Gastrocnemius medialis (tissue), 4 donors: ENCODE results near the gene AKAP6. TPM values are rescaled to one million over a fixed set of nuclear protein-coding genes. Genes with fewer than 3 reads are reported as not detected.

Experiments
- ATAC-seq, 2 donors: fragments of 150-250 bp; one replicate each; pipeline ENCODE4 v1.9.1; 2016
- DNase-seq, 2 donors: peaks; one replicate each; pipeline ENCODE4 v3.0.0-alpha.2; 2019
- H3K27ac ChIP-seq, 4 donors: fragments of 200-600 bp; sonication (generic); 1 replicate in 1 of 4; 2 replicates in 3 of 4; pipeline ENCODE4 v1.5.1; 2016 to 2018; ENCODE audit warnings: mild to moderate bottlenecking in 2 of 4, moderate library complexity in 1 of 4
- H3K27me3 ChIP-seq, 3 donors: fragments of 200-600 bp; sonication (generic) in 2 of 3; 1 replicate in 1 of 3; 2 replicates in 2 of 3; pipeline versions ENCODE4 v1.5.1 to v1.6.0; 2016 to 2019; ENCODE audit warnings: mild to moderate bottlenecking in 1 of 3, moderate library complexity in 1 of 3
- H3K36me3 ChIP-seq, 2 donors: fragments of 200-600 bp; sonication (generic) in 1 of 2; one replicate each; pipeline ENCODE4 v1.5.1; 2017 to 2018
- H3K4me1 ChIP-seq, 2 donors: fragments of 200-600 bp; sonication (generic) in 1 of 2; one replicate each; pipeline ENCODE4 v1.5.1; 2016 to 2017; ENCODE audit warnings: mild to moderate bottlenecking in 2 of 2
- H3K4me3 ChIP-seq, 4 donors: fragments of 200-600 bp; sonication (generic) in 3 of 4; 1 replicate in 1 of 4; 2 replicates in 3 of 4; pipeline ENCODE4 v1.5.1; 2016 to 2019; ENCODE audit warnings: mild to moderate bottlenecking in 2 of 4
- H3K9me3 ChIP-seq, 3 donors: fragments of 200-600 bp; sonication (generic) in 2 of 3; 1 replicate in 1 of 3; 2 replicates in 2 of 3; pipeline ENCODE4 v1.5.1; 2016 to 2019
- POLR2A ChIP-seq, 2 donors: fragments of 450-650 bp; IDR thresholded peaks; one replicate each; pipeline ENCODE4 v1.6.1; 2017; ENCODE audit warnings: antibody characterized with exemption in 2 of 2, mild to moderate bottlenecking in 2 of 2, moderate library complexity in 2 of 2
- in situ Hi-C, 4 donors: fragments of 200-750 bp; cut with MboI; loops; one replicate each; pipeline versions ENCODE4 v1.15.0 to v1.8.0; 2017; ENCODE audit warnings: low sequenced_read_pairs in 4 of 4
- intact Hi-C: fragments of 100-400 bp; cut with DNase I; formaldehyde crosslinking; loops from one replicate; pipeline ENCODE4 v1.15.1; 2023; ENCODE audit warnings: low total_unique reads
- total RNA-seq, 4 donors: library from RNA; depleted of rRNA; stranded (reverse); fragments of >200 nt; gene quantifications; one replicate each; pipeline versions ENCODE4 v1.1.0 to v1.2.3, GENCODE V29; 2016
- TF ChIP-seq, protein P1 (sequence below), 5 experiments: fragments of 450-650 bp in 3 of 5; fragments of 200-600 bp in 2 of 5; sonication (generic) in 2 of 5; IDR thresholded peaks in 4 of 5; conservative IDR thresholded peaks in 1 of 5; 1 replicate in 4 of 5; 2 replicates in 1 of 5; pipeline ENCODE4 v1.5.1; 2016 to 2019; ENCODE audit warnings: antibody characterized with exemption in 5 of 5, mild to moderate bottlenecking in 3 of 5, moderate library complexity in 3 of 5

AKAP6 gene
- total RNA-seq, 4 donors from 2014 or later, result 23.2 to 59.2 (median 32.1) TPM

DNA sequence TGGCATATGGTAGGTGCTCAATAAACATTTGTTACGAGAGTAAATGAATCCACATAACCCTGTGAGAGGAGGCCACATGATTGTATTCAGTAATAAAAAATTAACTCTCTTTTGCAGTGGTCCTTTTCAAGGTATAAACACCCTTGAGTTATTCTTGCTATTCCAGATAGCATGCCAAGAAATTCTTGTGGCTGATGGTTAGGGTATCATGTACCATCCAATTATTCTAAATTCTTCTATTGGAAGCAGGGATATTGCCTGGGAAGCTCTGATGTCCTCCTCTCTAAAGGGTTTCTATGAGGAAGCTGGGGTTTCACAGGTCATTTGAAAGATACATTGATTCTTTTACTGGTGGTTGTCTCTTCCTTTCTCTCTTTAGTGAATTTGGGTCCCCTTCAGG, 10.1 kb downstream of the AKAP6 start:
- Histone ChIP-seq H3K4me1 (peaks cover 0 to 6% of the 10 kb centered on the region in 2 donors), H3K27me3 (no peaks in the 10 kb centered on the region), H3K4me3 (no peak overlapping the region), H3K36me3 (no peaks in the 10 kb centered on the region), H3K9me3 (no peaks in the 10 kb centered on the region), H3K27ac (no peak overlapping the region)
- no peak for DNase-seq
- in situ Hi-C loops, result loop anchor here in 1 of 4 donors (10.0 kb wide), 1 partner anchor 176 kb away; no protein-coding TSS in a partner anchor
- no peak for TF ChIP-seq POLR2A (IDR thresholded peaks at IDR 0.05)
- TF ChIP-seq, protein P1, sequence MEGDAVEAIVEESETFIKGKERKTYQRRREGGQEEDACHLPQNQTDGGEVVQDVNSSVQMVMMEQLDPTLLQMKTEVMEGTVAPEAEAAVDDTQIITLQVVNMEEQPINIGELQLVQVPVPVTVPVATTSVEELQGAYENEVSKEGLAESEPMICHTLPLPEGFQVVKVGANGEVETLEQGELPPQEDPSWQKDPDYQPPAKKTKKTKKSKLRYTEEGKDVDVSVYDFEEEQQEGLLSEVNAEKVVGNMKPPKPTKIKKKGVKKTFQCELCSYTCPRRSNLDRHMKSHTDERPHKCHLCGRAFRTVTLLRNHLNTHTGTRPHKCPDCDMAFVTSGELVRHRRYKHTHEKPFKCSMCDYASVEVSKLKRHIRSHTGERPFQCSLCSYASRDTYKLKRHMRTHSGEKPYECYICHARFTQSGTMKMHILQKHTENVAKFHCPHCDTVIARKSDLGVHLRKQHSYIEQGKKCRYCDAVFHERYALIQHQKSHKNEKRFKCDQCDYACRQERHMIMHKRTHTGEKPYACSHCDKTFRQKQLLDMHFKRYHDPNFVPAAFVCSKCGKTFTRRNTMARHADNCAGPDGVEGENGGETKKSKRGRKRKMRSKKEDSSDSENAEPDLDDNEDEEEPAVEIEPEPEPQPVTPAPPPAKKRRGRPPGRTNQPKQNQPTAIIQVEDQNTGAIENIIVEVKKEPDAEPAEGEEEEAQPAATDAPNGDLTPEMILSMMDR (IDR thresholded peaks at IDR 0.05 in 4 of 5, conservative IDR thresholded peaks at IDR 0.05 in 1 of 5), result no peak
- intact Hi-C loops, result no loop called here
- ATAC-seq, result no peak

DNA sequence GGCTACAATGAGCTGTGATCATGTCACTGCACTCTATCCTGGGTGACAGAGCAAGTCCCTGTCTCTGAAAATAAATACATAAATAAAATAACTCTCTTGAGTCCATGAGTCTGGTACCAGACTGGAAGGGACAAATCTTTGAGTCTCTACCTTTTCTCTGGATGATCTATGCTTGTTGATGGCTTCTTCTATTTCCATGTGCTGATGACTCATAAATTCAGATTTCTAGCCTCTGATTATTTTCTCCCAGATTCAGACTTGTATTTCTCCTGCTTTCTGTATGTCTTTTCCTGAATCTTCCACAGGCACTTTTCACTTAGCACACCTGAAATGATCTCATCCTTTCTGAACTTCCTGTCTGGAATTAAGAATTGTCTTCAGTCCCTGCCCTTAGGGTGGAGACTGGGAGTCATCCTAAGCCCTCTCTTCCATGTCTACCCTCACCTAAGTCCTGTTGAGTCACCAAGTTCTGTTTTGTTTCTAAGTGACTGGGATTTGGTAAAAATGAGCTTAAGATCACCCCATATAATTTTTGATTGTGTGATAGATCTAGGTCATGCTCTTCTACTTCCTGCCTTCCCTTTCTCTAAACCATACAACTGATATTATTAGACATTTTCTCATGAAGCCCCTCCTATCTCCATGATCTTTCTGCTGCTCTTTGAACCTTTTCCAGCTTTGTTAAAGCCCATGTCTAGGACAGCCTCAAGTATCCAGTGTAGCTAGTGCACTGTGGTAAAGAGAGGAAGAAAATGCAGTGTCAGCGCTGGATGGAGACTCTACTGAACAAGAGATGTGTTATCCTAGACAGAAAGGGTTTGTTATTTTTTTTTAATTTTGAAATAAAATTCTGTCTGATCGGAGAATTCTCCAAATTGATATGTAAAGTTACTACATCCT, 13.1 kb downstream of the AKAP6 start:
- intact Hi-C loops (no loop called here), in situ Hi-C loops (no loop called here)
- H3K4me3 ChIP-seq, result no peak overlapping the region
- no peaks in the 10 kb centered on the region for H3K27me3 ChIP-seq
- no peak for TF ChIP-seq POLR2A (IDR thresholded peaks at IDR 0.05)
- TF ChIP-seq, protein P1 (IDR thresholded peaks at IDR 0.05 in 4 of 5, conservative IDR thresholded peaks at IDR 0.05 in 1 of 5), result no peak
- H3K36me3 ChIP-seq, result no peaks in the 10 kb centered on the region
- no peak overlapping the region for H3K27ac ChIP-seq
- H3K9me3 ChIP-seq, result no peaks in the 10 kb centered on the region
- H3K4me1 ChIP-seq, result peaks cover 0 to 6% of the 10 kb centered on the region in 2 donors
- ATAC-seq (no peak), DNase-seq (no peak)

DNA sequence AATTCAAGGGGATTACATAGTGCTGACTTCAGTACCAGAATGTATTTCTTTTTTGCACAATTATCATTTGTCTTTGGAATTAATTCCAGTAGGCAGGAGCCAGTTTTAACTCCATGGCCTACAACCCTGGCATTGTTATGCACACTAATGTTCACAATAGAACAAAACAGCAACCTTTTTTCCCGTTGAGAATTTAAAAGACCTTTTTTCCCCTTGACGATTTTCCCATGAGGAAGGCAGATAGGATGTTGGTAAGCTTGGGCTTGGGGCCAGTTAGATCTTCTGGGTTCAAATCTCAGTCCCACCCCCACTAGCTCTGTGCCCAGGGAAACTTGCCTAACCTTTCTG, 13.7 kb downstream of the AKAP6 start:
- TF ChIP-seq, protein P1 (IDR thresholded peaks at IDR 0.05 in 4 of 5, conservative IDR thresholded peaks at IDR 0.05 in 1 of 5), result no peak
- no peak for TF ChIP-seq POLR2A (IDR thresholded peaks at IDR 0.05)
- in situ Hi-C loops (no loop called here), intact Hi-C loops (no loop called here)
- Histone ChIP-seq H3K4me1 (peaks cover 0 to 6% of the 10 kb centered on the region in 2 donors), H3K27ac (no peak overlapping the region), H3K27me3 (no peaks in the 10 kb centered on the region), H3K4me3 (no peak overlapping the region), H3K9me3 (no peaks in the 10 kb centered on the region), H3K36me3 (no peaks in the 10 kb centered on the region)
- ATAC-seq (no peak), DNase-seq (no peak)

DNA sequence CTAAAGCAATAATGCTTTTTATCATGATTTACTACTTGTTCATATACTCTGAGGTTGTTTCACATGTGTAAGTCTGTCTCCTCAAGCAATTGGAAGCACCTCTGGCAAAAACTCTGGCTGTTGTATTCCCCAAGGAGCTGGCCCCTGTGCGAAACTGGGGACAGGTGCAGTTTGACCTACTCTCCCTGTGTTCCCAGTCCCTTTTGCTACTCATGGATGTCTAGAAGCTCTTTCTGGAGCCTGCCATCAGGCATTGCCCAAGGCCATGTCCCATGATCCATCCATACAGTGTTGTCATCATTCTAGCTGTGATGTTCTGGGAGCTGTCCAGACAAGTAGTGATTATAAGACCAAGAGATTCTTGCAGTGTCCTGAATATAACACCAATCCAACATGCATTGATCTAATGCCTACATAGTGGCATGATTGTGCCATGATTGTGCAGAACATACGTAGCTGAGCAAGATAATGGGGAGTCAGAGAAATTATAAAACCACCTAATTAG, 14.9 kb downstream of the AKAP6 start:
- no peak for TF ChIP-seq POLR2A (IDR thresholded peaks at IDR 0.05)
- TF ChIP-seq, protein P1 (IDR thresholded peaks at IDR 0.05 in 4 of 5, conservative IDR thresholded peaks at IDR 0.05 in 1 of 5), result no peak
- H3K36me3 ChIP-seq, result no peaks in the 10 kb centered on the region
- ATAC-seq, result no peak
- H3K4me3 ChIP-seq, result no peak overlapping the region
- no peak for DNase-seq
- no peaks in the 10 kb centered on the region for H3K27me3 ChIP-seq
- in situ Hi-C loops (no loop called here), intact Hi-C loops (no loop called here)
- H3K4me1 ChIP-seq, result peaks cover 0 to 6% of the 10 kb centered on the region in 2 donors
- no peak overlapping the region for H3K27ac ChIP-seq
- no peaks in the 10 kb centered on the region for H3K9me3 ChIP-seq
